Astrocyte of the cerebellum (primary cell): Measurements from ENCODE around the gene LMLN.

ENCODE experiments used
- DNase-seq: peaks from one replicate; pipeline ENCODE4 v3.0.0-alpha.2; 2011; ENCODE audit warnings: low read depth
- H3K4me3 ChIP-seq: 2 replicates; pipeline ENCODE4 v1.5.1; 2011; ENCODE audit warnings: mild to moderate bottlenecking, low read depth, low read length, moderate library complexity
- CTCF ChIP-seq: IDR thresholded peaks from 2 replicates; pipeline ENCODE4 v1.5.1; 2012; ENCODE audit warnings: low read length, low read depth, moderate library complexity, mild to moderate bottlenecking; ENCODE audit errors: missing control alignments
- in situ Hi-C: cut with HindIII; loops from 2 replicates; pipeline ENCODE4 v1.10.0; 2017; ENCODE audit warnings: low sequenced_read_pairs

The LMLN gene

DNA sequence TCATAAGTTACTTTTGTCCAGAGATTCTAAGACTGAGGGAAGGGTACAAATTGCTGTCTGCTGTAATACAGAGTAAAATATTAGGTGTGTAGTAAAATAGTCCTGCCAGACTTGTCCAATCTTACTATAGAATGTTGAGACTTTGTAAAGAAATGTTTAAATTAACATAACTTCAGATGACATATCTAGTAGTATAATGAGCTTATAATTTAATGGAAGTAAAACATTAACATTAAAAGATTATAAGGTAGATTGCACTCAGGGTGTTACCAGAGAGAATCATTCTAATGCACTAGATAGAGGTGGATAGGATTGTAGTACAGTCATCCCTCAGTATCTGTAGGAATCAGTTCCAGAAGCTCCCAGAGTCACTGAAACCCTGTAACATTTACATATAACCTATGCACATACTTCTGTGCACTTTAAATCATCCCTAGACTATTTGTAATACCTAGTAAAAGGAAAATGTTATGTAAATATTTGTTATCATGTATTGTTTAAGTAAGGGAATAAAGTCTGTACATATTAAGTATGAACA lies 130.8 kb downstream of the LMLN start:
- H3K4me3 ChIP-seq, result no peak overlapping the region
- in situ Hi-C loops, result no loop called here
- no peak for DNase-seq
- no peak for TF ChIP-seq CTCF

GRCh38 chr3:198092276-198092675 lies 132.3 kb downstream of the LMLN start:
- H3K4me3 ChIP-seq, result no peak overlapping the region
- DNase-seq, result no peak
- TF ChIP-seq CTCF, result no peak
- in situ Hi-C loops, result no loop called here

DNA sequence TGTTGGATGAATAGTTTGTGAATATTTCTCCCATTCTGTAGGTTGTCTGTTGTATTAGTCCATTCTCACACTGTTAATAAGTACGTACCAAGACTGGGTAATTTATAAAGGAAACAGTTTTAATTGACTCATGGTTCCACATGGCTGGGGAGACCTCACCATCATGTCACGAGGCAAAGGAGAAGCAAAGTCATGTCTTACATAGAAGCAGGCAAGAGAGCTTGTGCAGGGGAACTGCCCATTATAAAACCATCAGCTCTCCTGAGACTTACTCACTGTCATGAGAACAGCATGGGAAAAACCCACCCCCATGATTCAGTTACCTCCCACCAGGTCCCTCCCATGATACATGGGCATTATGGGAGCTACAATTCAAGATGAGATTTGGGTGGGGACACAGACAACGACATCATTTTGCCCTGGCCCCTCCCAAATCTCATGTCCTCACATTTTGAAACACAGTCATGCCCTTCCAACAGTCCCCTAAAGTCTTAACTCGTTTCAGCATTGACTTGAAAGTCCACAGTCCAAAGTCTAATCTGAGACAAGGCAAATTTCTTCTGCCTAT lies 133.2 kb downstream of the LMLN start:
- in situ Hi-C loops, result no loop called here
- no peak for DNase-seq
- no peak for TF ChIP-seq CTCF
- H3K4me3 ChIP-seq, result no peak overlapping the region
